GM12878 (cell line): ENCODE data around the gene TRIM63.

Source experiments
- MAX ChIP-seq: IDR thresholded peaks from 2 replicates; pipeline ENCODE4 v1.6.1; 2012; ENCODE audit warnings: low read depth, low read length, improper control_type of control experiment
- SIX5 ChIP-seq: IDR thresholded peaks from 2 replicates; pipeline ENCODE4 v1.6.1; 2011; ENCODE audit warnings: mild to moderate bottlenecking, low read depth, low read length, moderate library complexity; ENCODE audit not compliant: severe bottlenecking
- ZNF687 ChIP-seq: fragments of 450-650 bp; IDR thresholded peaks from 2 replicates; pipeline ENCODE4 v1.6.1; 2017; ENCODE audit warnings: mild to moderate bottlenecking, moderate library complexity

GRCh38 chr1:26034504-26035202 lies 32.8 kb downstream of the TRIM63 start:
- TF ChIP-seq ZNF687 (no peak), SIX5 (no peak), MAX (no peak)
